Natural killer cell (primary cell): ENCODE data around the gene RUBCN. TPM values are rescaled to one million over a fixed set of nuclear protein-coding genes. Genes with fewer than 3 reads are reported as not detected.
A peak's percentile ranks its signal among the peaks of the same experiment; 100 is the strongest.
"Not testable (repeated sequence)": the region's sequence is repeated elsewhere in the genome, so short reads cannot be mapped to it uniquely, and the experiment has no call there.

Experiments
- ATAC-seq, 3 donors: fragments of 150-1000 bp in 2 of 3; fragments of 200-7000 bp in 1 of 3; cut with Tn5 transposase; 1 replicate in 1 of 3; 2 replicates in 2 of 3; pipeline ENCODE4 v1.10.0; 2021; ENCODE audit warnings: mild to moderate bottlenecking in 2 of 3, moderate library complexity in 2 of 3
- DNase-seq, 2 donors: peaks; one replicate each; pipeline versions ENCODE4 v3.0.0 to v3.0.0-alpha.2; 2013 to 2021; ENCODE audit warnings: mixed read lengths in 1 of 2
- H3K27ac ChIP-seq: one replicate; pipeline ENCODE4 v1.5.1; 2013; ENCODE audit warnings: mild to moderate bottlenecking, low read length
- H3K27me3 ChIP-seq: one replicate; pipeline ENCODE4 v1.6.1; 2013; ENCODE audit warnings: low read length; ENCODE audit not compliant: control insufficient read depth, insufficient read depth
- H3K36me3 ChIP-seq: one replicate; pipeline ENCODE4 v1.6.1; 2013; ENCODE audit warnings: low read length; ENCODE audit not compliant: control insufficient read depth, insufficient read depth
- H3K4me1 ChIP-seq: one replicate; pipeline ENCODE4 v1.6.1; 2013; ENCODE audit warnings: low read length; ENCODE audit not compliant: control insufficient read depth, insufficient read depth
- H3K4me3 ChIP-seq: one replicate; pipeline ENCODE4 v1.5.1; 2013; ENCODE audit warnings: low read length
- H3K9me3 ChIP-seq: one replicate; pipeline ENCODE4 v1.6.1; 2013; ENCODE audit warnings: low read length; ENCODE audit not compliant: control insufficient read depth, insufficient read depth
- H3K27ac Mint-ChIP-seq, 2 donors: one replicate each; pipeline ENCODE4 v1.8.0; 2022; ENCODE audit warnings: mild to moderate bottlenecking in 2 of 2, mixed read lengths in 2 of 2, moderate library complexity in 1 of 2
- H3K27me3 Mint-ChIP-seq, 2 donors: one replicate each; pipeline ENCODE4 v1.8.0; 2022; ENCODE audit warnings: low read depth in 2 of 2, mixed read lengths in 2 of 2
- H3K36me3 Mint-ChIP-seq: one replicate; pipeline ENCODE4 v1.8.0; 2022; ENCODE audit warnings: mixed read lengths
- H3K4me1 Mint-ChIP-seq, 2 donors: one replicate each; pipeline ENCODE4 v1.8.0; 2022; ENCODE audit warnings: mixed read lengths in 2 of 2
- H3K4me3 Mint-ChIP-seq: one replicate; pipeline ENCODE4 v1.8.0; 2022; ENCODE audit warnings: mild to moderate bottlenecking, moderate library complexity, mixed read lengths
- H3K9me3 Mint-ChIP-seq, 2 donors: one replicate each; pipeline ENCODE4 v1.8.0; 2022; ENCODE audit warnings: mixed read lengths in 2 of 2
- CTCF ChIP-seq: fragments of 200-600 bp; IDR thresholded peaks from one replicate; pipeline ENCODE4 v1.8.0; 2022; ENCODE audit warnings: antibody characterized with exemption
- WGBS: methylation state at CpG from one replicate; pipeline ENCODE4 v1.1.7; 2013; ENCODE audit warnings: missing lambda C conversion rate; ENCODE audit not compliant: insufficient coverage; 5-methylcytosine and 5-hydroxymethylcytosine counted together
- intact Hi-C: fragments of 100-400 bp; cut with micrococcal nuclease; formaldehyde crosslinking; loops from one replicate; pipeline ENCODE4 v1.14.2; 2022
- total RNA-seq, 4 donors: library from RNA; stranded (reverse); fragments of 120-200 nt in 1 of 4; gene quantifications; one replicate each; pipeline versions ENCODE4 v1.2.3 to v1.2.4, GENCODE V29; 2013 to 2022

The RUBCN gene
- total RNA-seq, 3 donors from 2014 or later (not counting 1 experiment from before 2014, with no cell fraction given) = 51.2 to 58.5 (median 57.6) TPM

GRCh38 chr3:197711973-197712707, 24.6 kb downstream of the RUBCN start:
- no peaks in the 10 kb centered on the region for H3K36me3 Mint-ChIP-seq
- peak overlapping the region; percentile 93 for H3K4me3 Mint-ChIP-seq
- no peaks in the 10 kb centered on the region for H3K27me3 ChIP-seq
- H3K9me3 Mint-ChIP-seq = no peaks in the 10 kb centered on the region
- H3K4me1 ChIP-seq = peaks cover 13% of the 10 kb centered on the region
- peaks cover 16 to 19% of the 10 kb centered on the region in 2 donors for H3K4me1 Mint-ChIP-seq
- DNase-seq = peak; percentile 74 to 96
- peak overlapping the region; percentile 95 to 97 for H3K27ac Mint-ChIP-seq
- peaks cover 2% of the 10 kb centered on the region for H3K36me3 ChIP-seq
- peak; percentile 99 to 100 (median 100) for ATAC-seq
- no peaks in the 10 kb centered on the region for H3K9me3 ChIP-seq
- under 1% methylated on average over 9 of the region's 9 CpGs for WGBS
- intact Hi-C loops = loop anchor here (1.0 to 5.0 kb wide), 3 partner anchors 24 to 79 kb away; partner anchors contain the start of genes LRCH3 and RUBCN
- TF ChIP-seq CTCF = no peak
- H3K27me3 Mint-ChIP-seq = no peaks in the 10 kb centered on the region
- peak overlapping the region; percentile 52 for H3K4me3 ChIP-seq
- H3K27ac ChIP-seq = peak overlapping the region; percentile 98

- H3K9me3 Mint-ChIP-seq, H3K27me3 ChIP-seq, ATAC-seq, H3K4me3 ChIP-seq, DNase-seq, H3K9me3 ChIP-seq, H3K4me3 Mint-ChIP-seq, H3K27me3 Mint-ChIP-seq, H3K27ac ChIP-seq, H3K36me3 Mint-ChIP-seq, H3K36me3 ChIP-seq: not testable (repeated sequence)
- intact Hi-C loops = loop anchor here (5.0 kb wide), 1 partner anchor 41 kb away; no protein-coding TSS in a partner anchor
- peak overlapping the region; percentile 95 to 97 for H3K27ac Mint-ChIP-seq
- peaks cover 16 to 24% of the 10 kb centered on the region in 2 donors for H3K4me1 Mint-ChIP-seq
- 100% methylated on average over 2 of the region's 5 CpGs for WGBS
- peaks cover 19% of the 10 kb centered on the region for H3K4me1 ChIP-seq
Observed at GRCh38 chr3:197710965-197711364, 25.7 kb downstream of the RUBCN start.

GRCh38 chr3:197709135-197709534, 27.6 kb downstream of the RUBCN start:
- no peaks in the 10 kb centered on the region for H3K9me3 ChIP-seq
- H3K27me3 ChIP-seq = no peaks in the 10 kb centered on the region
- H3K27ac ChIP-seq = no peak overlapping the region
- H3K4me1 Mint-ChIP-seq = peaks cover 16 to 24% of the 10 kb centered on the region in 2 donors
- ATAC-seq (no peak), DNase-seq (no peak)
- H3K4me1 ChIP-seq = peaks cover 22% of the 10 kb centered on the region
- H3K36me3 Mint-ChIP-seq = peaks cover 1% of the 10 kb centered on the region
- peak overlapping the region in 1 of 2 donors; percentile 31 for H3K27ac Mint-ChIP-seq
- TF ChIP-seq CTCF = no peak
- WGBS = 63% methylated on average over 7 of the region's 9 CpGs
- peaks cover 9% of the 10 kb centered on the region for H3K36me3 ChIP-seq
- no peak overlapping the region for H3K4me3 ChIP-seq
- H3K27me3 Mint-ChIP-seq = no peaks in the 10 kb centered on the region
- no peak overlapping the region for H3K4me3 Mint-ChIP-seq
- intact Hi-C loops = no loop called here
- no peaks in the 10 kb centered on the region for H3K9me3 Mint-ChIP-seq

GRCh38 chr3:197706658-197707057, 30.0 kb downstream of the RUBCN start:
- Mint-ChIP-seq H3K4me1 (peaks cover 0 to 5% of the 10 kb centered on the region in 2 donors), H3K4me3 (peak overlapping the region; percentile 79), H3K36me3 (peaks cover 11% of the 10 kb centered on the region), H3K27me3 (no peaks in the 10 kb centered on the region), H3K9me3 (no peaks in the 10 kb centered on the region), H3K27ac (peak overlapping the region; percentile 89 to 92)
- Histone ChIP-seq H3K36me3 (peaks cover 24% of the 10 kb centered on the region), H3K27ac (peak overlapping the region; percentile 61), H3K4me1 (peaks cover 9% of the 10 kb centered on the region), H3K4me3 (no peak overlapping the region), H3K9me3 (no peaks in the 10 kb centered on the region), H3K27me3 (no peaks in the 10 kb centered on the region)
- intact Hi-C loops = no loop called here
- DNase-seq = peak in 1 of 2 donors; percentile 25
- WGBS = 93% methylated on average over 7 of the region's 7 CpGs
- TF ChIP-seq CTCF = no peak
- peak; percentile 73 to 91 (median 90) for ATAC-seq
